SK-N-SH (cell line): Measurements from ENCODE around the gene CCNG1. TPM values are rescaled to one million over a fixed set of nuclear protein-coding genes. Genes with fewer than 3 reads are reported as not detected.

Source experiments
- CTCF ChIA-PET: fragments of 300-600, 350-600 bp; formaldehyde crosslinking; extraction: SDS; loops from one replicate; lab custom pipeline; 2021; lab: Yijun Ruan, JAX
- POLR2A ChIA-PET: fragments of 350-600 bp; sonication (Branson Sonifier 250); formaldehyde crosslinking; extraction: SDS; loops from one replicate; lab custom pipeline; 2020; ENCODE audit warnings: antibody characterized with exemption, inconsistent platforms; lab: Yijun Ruan, JAX
- DNase-seq: peaks from one replicate; pipeline ENCODE4 v3.0.0; 2012
- H2AFZ ChIP-seq: fragments of 200-600 bp; sonication (generic); 2 replicates; pipeline ENCODE4 v1.8.1; 2016; ENCODE audit warnings: antibody characterized with exemption, mild to moderate bottlenecking, low read depth
- H3F3A ChIP-seq: fragments of 200-600 bp; sonication (generic); replicated peaks from 2 replicates; pipeline ENCODE3; 2016; ENCODE audit warnings: antibody characterized with exemption, mild to moderate bottlenecking; ENCODE audit not compliant: insufficient read depth
- H3K27ac ChIP-seq, 2 experiments: fragments of 200-500 bp in 1 of 2; fragments of 200-600 bp in 1 of 2; sonication (Bioruptor generic) in 1 of 2; sonication (generic), shearing (Covaris generic) in 1 of 2; 2 replicates each; pipeline versions ENCODE4 v1.5.1 to v1.6.1; 2014 to 2016; ENCODE audit warnings: low read depth in 2 of 2, inconsistent platforms in 1 of 2, low read length in 1 of 2, mild to moderate bottlenecking in 1 of 2, mixed read lengths in 1 of 2
- H3K27me3 ChIP-seq: fragments of 200-600 bp; sonication (generic), shearing (Covaris generic); 2 replicates; pipeline ENCODE4 v1.6.1; 2016; ENCODE audit warnings: mixed run types; ENCODE audit not compliant: insufficient read depth
- H3K36me3 ChIP-seq, 2 experiments: fragments of 200-500 bp in 1 of 2; fragments of 200-600 bp in 1 of 2; sonication (Bioruptor generic) in 1 of 2; sonication (generic) in 1 of 2; replicated peaks in 1 of 2; 2 replicates each; pipeline versions ENCODE3 to v1.5.1; 2014 to 2016; ENCODE audit warnings: low read length in 1 of 2, mild to moderate bottlenecking in 1 of 2; ENCODE audit not compliant: insufficient read depth in 2 of 2, control insufficient read depth in 1 of 2
- H3K4me1 ChIP-seq, 2 experiments: fragments of 200-500 bp in 1 of 2; fragments of 200-600 bp in 1 of 2; sonication (Bioruptor generic) in 1 of 2; sonication (generic), shearing (Covaris generic) in 1 of 2; 2 replicates each; pipeline versions ENCODE4 v1.5.1 to v1.6.1; 2014 to 2016; ENCODE audit warnings: low read depth in 1 of 2, low read length in 1 of 2, mixed run types in 1 of 2; ENCODE audit not compliant: insufficient read depth in 2 of 2, control insufficient read depth in 1 of 2
- H3K4me2 ChIP-seq: fragments of 200-600 bp; sonication (generic), shearing (Covaris generic); 2 replicates; pipeline ENCODE4 v1.6.1; 2017; ENCODE audit warnings: mixed run types
- H3K4me3 ChIP-seq, 2 experiments: fragments of 200-500 bp in 1 of 2; fragments of 200-600 bp in 1 of 2; sonication (Bioruptor generic) in 1 of 2; sonication (generic), shearing (Covaris generic) in 1 of 2; 2 replicates each; pipeline versions ENCODE4 v1.5.1 to v1.8.1; 2014 to 2016; ENCODE audit warnings: low read depth in 2 of 2, inconsistent platforms in 1 of 2, low read length in 1 of 2, mild to moderate bottlenecking in 1 of 2, mixed read lengths in 1 of 2, moderate library complexity in 1 of 2
- H3K79me2 ChIP-seq: fragments of 200-600 bp; sonication (generic); 2 replicates; pipeline ENCODE4 v1.8.1; 2017; ENCODE audit warnings: mild to moderate bottlenecking; ENCODE audit not compliant: insufficient read depth
- H3K9ac ChIP-seq: fragments of 200-600 bp; sonication (generic); 2 replicates; pipeline ENCODE4 v1.6.1; 2017; ENCODE audit warnings: mixed run types
- H3K9me2 ChIP-seq: fragments of 200-600 bp; sonication (generic); 2 replicates; pipeline ENCODE4 v1.6.1; 2017; ENCODE audit warnings: mixed run types
- H3K9me3 ChIP-seq: fragments of 200-600 bp; sonication (generic); 2 replicates; pipeline ENCODE4 v1.6.1; 2017; ENCODE audit warnings: mixed run types, mild to moderate bottlenecking, moderate library complexity
- H4K20me1 ChIP-seq: fragments of 200-600 bp; sonication (generic); 2 replicates; pipeline ENCODE4 v1.6.1; 2017; ENCODE audit warnings: mild to moderate bottlenecking, mixed run types; ENCODE audit not compliant: insufficient read depth
- CHD2 ChIP-seq: fragments of 150-350 bp; IDR thresholded peaks from 2 replicates; pipeline ENCODE4 v1.6.1; 2018; ENCODE audit warnings: low read length; ENCODE audit not compliant: partially characterized antibody
- ELF1 ChIP-seq: IDR thresholded peaks from 2 replicates; pipeline ENCODE4 v1.4.0; 2012
- EZH2phosphoT487 ChIP-seq: fragments of 200-600 bp; sonication (generic); IDR thresholded peaks from 2 replicates; pipeline ENCODE4 v1.6.1; 2017; ENCODE audit warnings: low read depth, mixed run types, mild to moderate bottlenecking, antibody characterized with exemption, moderate library complexity, borderline replicate concordance
- FOSL2 ChIP-seq: IDR thresholded peaks from 2 replicates; pipeline ENCODE4 v1.4.0; 2012; ENCODE audit warnings: low read depth, mild to moderate bottlenecking, moderate library complexity, borderline replicate concordance
- FOXM1 ChIP-seq: IDR thresholded peaks from 2 replicates; pipeline ENCODE4 v1.4.0; 2012; ENCODE audit warnings: low read depth, mild to moderate bottlenecking
- GATA2 ChIP-seq: sonication (generic); formaldehyde crosslinking; IDR thresholded peaks from 2 replicates; pipeline ENCODE4 v1.5.0; 2020; ENCODE audit warnings: mild to moderate bottlenecking, missing genetic modification reagents
- JUND ChIP-seq: IDR thresholded peaks from 2 replicates; pipeline ENCODE4 v1.4.0; 2012
- MXI1 ChIP-seq: IDR thresholded peaks from 2 replicates; pipeline ENCODE4 v1.6.1; 2012; ENCODE audit warnings: mild to moderate bottlenecking, low read depth, low read length, improper control_type of control experiment
- NFIC ChIP-seq: IDR thresholded peaks from 2 replicates; pipeline ENCODE4 v1.4.0; 2012; ENCODE audit warnings: borderline replicate concordance
- RAD21 ChIP-seq: IDR thresholded peaks from 2 replicates; pipeline ENCODE4 v1.6.1; 2012; ENCODE audit warnings: mild to moderate bottlenecking, low read length
- RFX5 ChIP-seq: IDR thresholded peaks from 2 replicates; pipeline ENCODE4 v1.6.1; 2012; ENCODE audit warnings: mild to moderate bottlenecking, improper control_type of control experiment, low read length
- TCF12 ChIP-seq: IDR thresholded peaks from 2 replicates; pipeline ENCODE4 v1.4.0; 2012
- WGBS: methylation state at CpG from one replicate; pipeline ENCODE4 v1.1.6; 2017; ENCODE audit warnings: low lambda C conversion rate; 5-methylcytosine and 5-hydroxymethylcytosine counted together
- polyA plus RNA-seq, 3 experiments: library from polyadenylated mRNA; depleted of rRNA; stranded (reverse); fragments of >200 nt; gene quantifications; 2 replicates each; pipeline ENCODE4 v1.2.3, GENCODE V29; 2012
- TF ChIP-seq, protein P1 (sequence below): IDR thresholded peaks from 2 replicates; pipeline ENCODE4 v1.4.0; 2012; ENCODE audit warnings: low read depth
- TF ChIP-seq, protein P2 (sequence below): IDR thresholded peaks from 2 replicates; pipeline ENCODE4 v1.4.0; 2012; ENCODE audit warnings: low read depth, borderline replicate concordance

CCNG1 gene
- polyA plus RNA-seq, 1 of the 3 experiments (the other 2 are of a cell fraction), result 49.0 TPM

DNA sequence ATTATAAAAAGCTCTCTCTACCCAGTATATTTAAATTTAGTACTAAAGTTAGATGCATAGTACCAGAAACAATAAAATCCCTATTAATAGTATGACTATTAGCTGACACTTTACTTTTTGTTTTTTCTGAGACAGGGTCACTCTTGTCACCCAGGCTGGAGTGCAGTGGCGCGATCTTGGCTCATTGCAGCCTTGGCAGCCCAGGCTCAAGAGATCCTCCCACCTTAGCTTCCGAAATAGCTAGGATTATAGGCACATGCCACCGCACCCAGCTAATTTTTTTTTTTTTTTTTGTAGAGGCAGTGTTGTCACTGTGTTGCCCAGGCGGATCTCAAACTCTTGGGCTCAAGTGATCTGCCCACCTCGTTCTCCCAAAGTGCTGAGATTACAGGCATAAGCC, 8.0 kb downstream of the CCNG1 start:
- Histone ChIP-seq H3K27me3 (no peaks in the 10 kb centered on the region), H3K9me3 (no peaks in the 10 kb centered on the region), H3K36me3 (peaks cover 88 to 96% of the 10 kb centered on the region in 2 experiments), H3K27ac (no peak overlapping the region), H4K20me1 (peaks cover 14% of the 10 kb centered on the region), H3K4me3 (no peak overlapping the region), H3K9me2 (no peaks in the 10 kb centered on the region), H2AFZ (no peak overlapping the region), H3F3A (peaks cover 44% of the 10 kb centered on the region), H3K4me2 (no peak overlapping the region), H3K9ac (no peak overlapping the region)
- WGBS, result 95% methylated on average over 6 of the region's 6 CpGs
- ChIA-PET POLR2A (interaction anchor here (0.9 kb wide), 1 partner anchor 15 kb away, joined by 3 read pairs; the partner anchor contains the start of genes HMMR and NUDCD2), CTCF (no interaction called here)
- TF ChIP-seq NFIC, result no peak
- no peak for TF ChIP-seq JUND
- TF ChIP-seq RFX5, result no peak
- no peak for TF ChIP-seq TCF12
- TF ChIP-seq, protein P1, sequence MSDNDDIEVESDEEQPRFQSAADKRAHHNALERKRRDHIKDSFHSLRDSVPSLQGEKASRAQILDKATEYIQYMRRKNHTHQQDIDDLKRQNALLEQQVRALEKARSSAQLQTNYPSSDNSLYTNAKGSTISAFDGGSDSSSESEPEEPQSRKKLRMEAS, result no peak
- TF ChIP-seq, protein P2, sequence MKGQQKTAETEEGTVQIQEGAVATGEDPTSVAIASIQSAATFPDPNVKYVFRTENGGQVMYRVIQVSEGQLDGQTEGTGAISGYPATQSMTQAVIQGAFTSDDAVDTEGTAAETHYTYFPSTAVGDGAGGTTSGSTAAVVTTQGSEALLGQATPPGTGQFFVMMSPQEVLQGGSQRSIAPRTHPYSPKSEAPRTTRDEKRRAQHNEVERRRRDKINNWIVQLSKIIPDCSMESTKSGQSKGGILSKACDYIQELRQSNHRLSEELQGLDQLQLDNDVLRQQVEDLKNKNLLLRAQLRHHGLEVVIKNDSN, result no peak
- TF ChIP-seq GATA2 (CRISPR knock-in tag), result no peak
- TF ChIP-seq ELF1, result no peak
- TF ChIP-seq, all 33 proteins: peak for 0
- Histone ChIP-seq H3K4me1 (no peaks in the 10 kb centered on the region; a peak in 1 of 4 replicates), H3K79me2 (peaks cover 41% of the 10 kb centered on the region)
- DNase-seq, result no peak

DNA sequence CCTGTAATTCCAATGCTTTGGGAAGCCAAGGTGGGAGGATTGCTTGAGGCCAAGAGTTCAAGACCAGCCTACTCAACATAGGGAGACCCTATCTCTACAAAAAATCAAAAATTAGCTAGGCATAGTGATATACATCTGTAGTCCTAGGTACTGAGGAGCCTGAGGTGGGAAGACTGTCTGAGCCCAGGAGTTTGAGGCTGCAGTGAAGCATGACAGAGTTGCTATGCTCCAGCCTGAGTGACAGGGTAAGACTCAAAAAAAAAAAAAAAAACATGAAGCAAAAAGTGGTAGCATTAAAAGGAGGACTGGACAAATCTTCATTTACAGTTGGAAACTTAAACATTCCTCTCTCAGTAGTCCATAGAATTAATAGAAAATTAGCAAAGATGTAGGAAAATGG, 9.8 kb downstream of the CCNG1 start:
- H3K9ac ChIP-seq, result no peak overlapping the region
- ChIA-PET POLR2A (no interaction called here), CTCF (interaction anchor here (2.1 kb wide), 1 partner anchor 13 kb away, joined by 7 read pairs; the partner anchor contains the start of genes HMMR and NUDCD2)
- peaks cover 5% of the 10 kb centered on the region for H4K20me1 ChIP-seq
- H3K27ac ChIP-seq, result no peak overlapping the region
- no peaks in the 10 kb centered on the region for H3K9me2 ChIP-seq
- no peaks in the 10 kb centered on the region for H3K27me3 ChIP-seq
- H3K9me3 ChIP-seq, result no peaks in the 10 kb centered on the region
- peaks cover 76 to 89% of the 10 kb centered on the region in 2 experiments for H3K36me3 ChIP-seq
- H3K4me3 ChIP-seq, result no peak overlapping the region
- H3K79me2 ChIP-seq, result peaks cover 23% of the 10 kb centered on the region; the same call in 1 of the 2 replicates
- peaks cover 47% of the 10 kb centered on the region for H3F3A ChIP-seq
- TF ChIP-seq FOXM1 (no peak), NFIC (no peak)
- no peak overlapping the region for H2AFZ ChIP-seq
- H3K4me1 ChIP-seq, result no peaks in the 10 kb centered on the region
- no peak for DNase-seq
- H3K4me2 ChIP-seq, result no peak overlapping the region

DNA sequence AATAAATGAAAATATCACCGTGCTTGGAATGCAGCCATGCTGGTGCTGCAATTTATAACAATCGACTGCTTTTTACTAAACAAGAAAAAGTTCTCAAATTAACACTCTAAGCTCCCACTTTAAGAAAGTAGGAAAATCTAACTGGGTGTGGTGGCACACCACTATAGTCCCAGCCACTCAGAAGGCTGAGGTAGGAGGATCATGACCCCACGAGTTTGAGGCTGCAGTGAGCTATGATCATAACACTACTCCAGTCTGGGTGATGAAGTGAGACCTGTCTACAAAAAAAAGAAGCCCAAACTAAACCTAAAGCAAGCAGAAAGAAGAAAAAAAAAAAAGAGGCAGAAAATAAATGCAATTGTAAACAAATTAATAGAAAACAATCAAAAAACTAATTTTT, 10.5 kb downstream of the CCNG1 start:
- CTCF ChIA-PET, result interaction anchor here (2.1 kb wide), 1 partner anchor 12 kb away, joined by 7 read pairs; the partner anchor contains the start of genes HMMR and NUDCD2
- H4K20me1 ChIP-seq, result peaks cover 5% of the 10 kb centered on the region; the same call in 1 of the 2 replicates
- H3F3A ChIP-seq, result peaks cover 53% of the 10 kb centered on the region
- TF ChIP-seq FOSL2 (no peak), MXI1 (no peak), EZH2phosphoT487 (no peak), CHD2 (no peak), RAD21 (no peak)
- H3K9me2 ChIP-seq, result no peaks in the 10 kb centered on the region
- no peaks in the 10 kb centered on the region for H3K4me1 ChIP-seq
- H2AFZ ChIP-seq, result no peak overlapping the region
- no peak for DNase-seq
- H3K27me3 ChIP-seq, result no peaks in the 10 kb centered on the region
- peaks cover 76 to 86% of the 10 kb centered on the region in 2 experiments for H3K36me3 ChIP-seq
- no peak overlapping the region for H3K9ac ChIP-seq
- H3K79me2 ChIP-seq, result peaks cover 17% of the 10 kb centered on the region; the same call in 1 of the 2 replicates
- WGBS, result 96% methylated on average over 3 of the region's 3 CpGs
- POLR2A ChIA-PET, result no interaction called here
- no peak overlapping the region for H3K4me2 ChIP-seq
- H3K9me3 ChIP-seq, result no peaks in the 10 kb centered on the region
- H3K27ac ChIP-seq, result no peak overlapping the region
- H3K4me3 ChIP-seq, result no peak overlapping the region
